ENCODE results near the gene LYPD6B.

DNA sequence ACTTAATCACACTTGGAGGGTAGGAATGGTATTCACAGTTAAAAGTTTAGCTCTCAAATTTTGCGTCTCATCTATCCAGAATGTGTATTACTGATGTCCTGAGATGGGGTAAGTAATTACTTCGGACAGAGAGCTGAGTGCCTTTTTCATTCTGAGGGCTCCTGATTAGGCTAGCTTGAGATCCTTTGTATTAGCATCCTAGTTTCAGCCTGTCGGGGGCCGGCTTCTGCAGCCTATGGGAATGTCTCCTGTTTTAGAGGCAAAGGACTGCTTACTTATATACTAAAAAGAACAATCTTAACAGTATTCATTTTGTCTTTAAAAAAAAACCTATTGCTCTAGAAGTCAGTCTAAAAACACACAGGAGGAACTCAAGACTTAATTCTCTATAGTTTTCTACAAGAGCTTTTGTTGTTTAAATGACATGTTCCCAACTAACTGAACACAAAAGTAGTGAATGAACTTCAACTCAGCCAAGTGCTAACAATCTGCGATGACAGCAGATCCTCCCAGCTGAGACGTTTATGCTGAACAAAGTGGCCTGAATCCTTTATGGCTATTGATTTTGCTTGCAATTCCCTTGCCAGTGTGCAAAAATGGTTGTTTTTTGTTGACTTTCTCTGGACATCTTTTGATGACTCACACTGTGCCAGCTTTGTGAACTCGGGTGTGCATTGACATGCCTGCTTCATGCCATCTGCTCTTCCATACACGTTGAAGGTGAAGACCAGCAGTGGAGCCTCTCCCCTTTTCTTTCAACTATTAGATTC lies 118.7 kb downstream of the LYPD6B start:
- TF ChIP-seq, protein P1, sequence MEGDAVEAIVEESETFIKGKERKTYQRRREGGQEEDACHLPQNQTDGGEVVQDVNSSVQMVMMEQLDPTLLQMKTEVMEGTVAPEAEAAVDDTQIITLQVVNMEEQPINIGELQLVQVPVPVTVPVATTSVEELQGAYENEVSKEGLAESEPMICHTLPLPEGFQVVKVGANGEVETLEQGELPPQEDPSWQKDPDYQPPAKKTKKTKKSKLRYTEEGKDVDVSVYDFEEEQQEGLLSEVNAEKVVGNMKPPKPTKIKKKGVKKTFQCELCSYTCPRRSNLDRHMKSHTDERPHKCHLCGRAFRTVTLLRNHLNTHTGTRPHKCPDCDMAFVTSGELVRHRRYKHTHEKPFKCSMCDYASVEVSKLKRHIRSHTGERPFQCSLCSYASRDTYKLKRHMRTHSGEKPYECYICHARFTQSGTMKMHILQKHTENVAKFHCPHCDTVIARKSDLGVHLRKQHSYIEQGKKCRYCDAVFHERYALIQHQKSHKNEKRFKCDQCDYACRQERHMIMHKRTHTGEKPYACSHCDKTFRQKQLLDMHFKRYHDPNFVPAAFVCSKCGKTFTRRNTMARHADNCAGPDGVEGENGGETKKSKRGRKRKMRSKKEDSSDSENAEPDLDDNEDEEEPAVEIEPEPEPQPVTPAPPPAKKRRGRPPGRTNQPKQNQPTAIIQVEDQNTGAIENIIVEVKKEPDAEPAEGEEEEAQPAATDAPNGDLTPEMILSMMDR (IDR thresholded peaks at IDR 0.05; ENCODE audit: poor library complexity) = no peak
- TF ChIP-seq EZH2 (IDR thresholded peaks at IDR 0.05; ENCODE audit: borderline replicate concordance) (no peak), EZH2phosphoT487 (IDR thresholded peaks at IDR 0.05; ENCODE audit: low read depth, severe bottlenecking, unreplicated experiment) (no peak)

Measured in hepatocyte (in vitro differentiated cells).